HG03066 (cell line): Measurements from ENCODE around the gene SMG5.
"Not testable (repeated sequence)": the region's sequence is repeated elsewhere in the genome, so short reads cannot be mapped to it uniquely, and the experiment has no call there.

ENCODE experiments used
- ATAC-seq: cut with Tn5 transposase; IDR thresholded peaks from one replicate; pipeline ENCODE4 v1.9.1; 2021; ENCODE audit warnings: low read depth; ENCODE audit not compliant: unreplicated experiment

The SMG5 gene

GRCh38 chr1:156216361-156217086 is 66.1 kb downstream of the SMG5 start:
- not testable (repeated sequence) for ATAC-seq

- ATAC-seq, result no peak
Observed at GRCh38 chr1:156214024-156214748, 68.4 kb downstream of the SMG5 start.

GRCh38 chr1:156213644-156213966 is 69.0 kb downstream of the SMG5 start:
- no peak for ATAC-seq

GRCh38 chr1:156212833-156213643 is 69.6 kb downstream of the SMG5 start, which contains the start of gene PMF1:
Gene PMF1 (plus strand): TSS chr1:156213007. CDS start chr1:156213016, 9 bp downstream.
- peak; percentile 83 for ATAC-seq

GRCh38 chr1:156212130-156212529 is 70.5 kb downstream of the SMG5 start:
- ATAC-seq, result no peak

GRCh38 chr1:156211243-156211642 is 71.4 kb downstream of the SMG5 start:
- no peak for ATAC-seq

GRCh38 chr1:156204686-156205085 is 77.9 kb downstream of the SMG5 start:
- no peak for ATAC-seq

- ATAC-seq, result no peak
Observed at GRCh38 chr1:156203331-156203730, 79.3 kb downstream of the SMG5 start.

GRCh38 chr1:156200044-156200443 is 82.6 kb downstream of the SMG5 start:
- no peak for ATAC-seq
